HG03571 (cell line): ENCODE measurements around the gene MACROH2A1.

ENCODE experiments used
- ATAC-seq: cut with Tn5 transposase; IDR thresholded peaks from one replicate; pipeline ENCODE4 v1.9.1; 2021; ENCODE audit not compliant: unreplicated experiment

MACROH2A1 gene

GRCh38 chr5:135289651-135290050 is 109.4 kb downstream of the MACROH2A1 start:
- ATAC-seq = no peak

- no peak for ATAC-seq
Measured at GRCh38 chr5:135287551-135287950, 111.5 kb downstream of the MACROH2A1 start.
